GDM1 (cell line): ENCODE measurements around the gene ARHGAP12.

Experiments
- DNase-seq: peaks from one replicate; lab custom pipeline; 2025; lab: John Stamatoyannopoulos, UW

ARHGAP12 gene

GRCh38 chr10:31822150-31822549, 106.5 kb downstream of the ARHGAP12 start:
- no peak for DNase-seq

GRCh38 chr10:31820778-31821369, 107.8 kb downstream of the ARHGAP12 start:
- no peak for DNase-seq

- DNase-seq = no peak
These were observed 108.5 kb downstream of the ARHGAP12 start for GRCh38 chr10:31820096-31820495.

- DNase-seq = no peak
These were observed 109.2 kb downstream of the ARHGAP12 start for GRCh38 chr10:31819391-31819820.

- DNase-seq = no peak
These were observed 112.3 kb downstream of the ARHGAP12 start for GRCh38 chr10:31816318-31816717.

GRCh38 chr10:31808258-31809218, 120.1 kb downstream of the ARHGAP12 start:
- DNase-seq = peak; percentile 32

GRCh38 chr10:31804352-31804810, 124.2 kb downstream of the ARHGAP12 start:
- no peak for DNase-seq

GRCh38 chr10:31803606-31804351, 124.9 kb downstream of the ARHGAP12 start:
- DNase-seq = no peak

GRCh38 chr10:31799181-31799580, 129.4 kb downstream of the ARHGAP12 start:
- DNase-seq = no peak

- DNase-seq = no peak
These were observed 135.9 kb downstream of the ARHGAP12 start for GRCh38 chr10:31792745-31793144.

GRCh38 chr10:31789555-31789954, 139.1 kb downstream of the ARHGAP12 start:
- no peak for DNase-seq

- DNase-seq = no peak
These were observed 145.9 kb downstream of the ARHGAP12 start for GRCh38 chr10:31782701-31783100.

- DNase-seq = no peak
These were observed 147.9 kb downstream of the ARHGAP12 start for GRCh38 chr10:31780717-31781116.

- no peak for DNase-seq
These were observed 150.0 kb downstream of the ARHGAP12 start for GRCh38 chr10:31778627-31779026.

GRCh38 chr10:31776159-31776558, 152.5 kb downstream of the ARHGAP12 start:
- no peak for DNase-seq

GRCh38 chr10:31774928-31775650, 153.5 kb downstream of the ARHGAP12 start:
- no peak for DNase-seq

GRCh38 chr10:31774299-31774900, 154.2 kb downstream of the ARHGAP12 start:
- no peak for DNase-seq

- DNase-seq = no peak
These were observed 154.8 kb downstream of the ARHGAP12 start for GRCh38 chr10:31773749-31774298.

GRCh38 chr10:31771331-31771831, 157.2 kb downstream of the ARHGAP12 start:
- no peak for DNase-seq

GRCh38 chr10:31770307-31770902, 158.2 kb downstream of the ARHGAP12 start:
- peak; percentile 24 for DNase-seq
